Cardiac muscle cell (in vitro differentiated cells and primary cell): Measurements from ENCODE around the gene RGMA. TPM values are rescaled to one million over a fixed set of nuclear protein-coding genes. Genes with fewer than 3 reads are reported as not detected.

Experiments
- DNase-seq, 2 donors: peaks; one replicate each; pipeline versions ENCODE4 v3.0.0 to v3.0.0-alpha.2; 2010 to 2017; ENCODE audit warnings: low read depth in 1 of 2, low spot score in 1 of 2
- H3K27ac ChIP-seq: fragments of 200-600 bp; sonication (generic); 2 replicates; pipeline ENCODE4 v1.5.1; 2016
- H3K27me3 ChIP-seq: fragments of 200-600 bp; sonication (generic); 2 replicates; pipeline ENCODE4 v1.6.0; 2016; ENCODE audit warnings: control low read depth
- H3K36me3 ChIP-seq: fragments of 200-600 bp; sonication (generic); 2 replicates; pipeline ENCODE4 v1.5.1; 2016; ENCODE audit warnings: control low read depth
- H3K4me1 ChIP-seq: fragments of 200-600 bp; sonication (generic); 2 replicates; pipeline ENCODE4 v1.8.1; 2017; ENCODE audit warnings: low read depth, mild to moderate bottlenecking, mixed run types
- H3K4me3 ChIP-seq: fragments of 200-600 bp; sonication (generic); 2 replicates; pipeline ENCODE4 v1.5.1; 2016; ENCODE audit warnings: mild to moderate bottlenecking
- H3K9me3 ChIP-seq: fragments of 200-600 bp; sonication (generic); 2 replicates; pipeline ENCODE4 v1.5.1; 2017; ENCODE audit warnings: low read depth, mild to moderate bottlenecking, control low read depth
- CTCF ChIP-seq: IDR thresholded peaks from 2 replicates; pipeline ENCODE4 v1.5.1; 2012; ENCODE audit warnings: low read depth, mild to moderate bottlenecking, low read length
- polyA plus RNA-seq: library from polyadenylated mRNA; unstranded; fragments of >200 nt; fragmentation: Nextera tagmentation; extraction: Ambion mirVana; gene quantifications from 2 replicates; pipeline ENCODE4 v1.2.1, GENCODE V29; 2016
- total RNA-seq: library from RNA; depleted of rRNA; stranded (reverse); fragments of >200 nt; gene quantifications from 2 replicates; pipeline ENCODE4 v1.2.3, GENCODE V29; 2016

Gene RGMA
- total and polyA plus RNA-seq, 2 experiments from 2014 or later, result 1.0 to 4.8 TPM

GRCh38 chr15:93076875-93077274 is 12.1 kb downstream of the RGMA start:
- no peak for DNase-seq
- TF ChIP-seq CTCF, result no peak
- no peaks in the 10 kb centered on the region for H3K4me1 ChIP-seq
- no peaks in the 10 kb centered on the region for H3K36me3 ChIP-seq
- no peaks in the 10 kb centered on the region for H3K9me3 ChIP-seq
- no peak overlapping the region for H3K4me3 ChIP-seq
- no peak overlapping the region for H3K27ac ChIP-seq
- H3K27me3 ChIP-seq, result peaks cover 74% of the 10 kb centered on the region

GRCh38 chr15:93076217-93076616 is 12.8 kb downstream of the RGMA start:
- H3K4me1 ChIP-seq, result peaks cover 5% of the 10 kb centered on the region
- no peak overlapping the region for H3K27ac ChIP-seq
- no peak for TF ChIP-seq CTCF
- H3K36me3 ChIP-seq, result no peaks in the 10 kb centered on the region
- no peak overlapping the region for H3K4me3 ChIP-seq
- no peaks in the 10 kb centered on the region for H3K9me3 ChIP-seq
- no peak for DNase-seq
- peaks cover 75% of the 10 kb centered on the region for H3K27me3 ChIP-seq

- Histone ChIP-seq H3K27me3 (peaks cover 70% of the 10 kb centered on the region), H3K4me3 (no peak overlapping the region), H3K36me3 (no peaks in the 10 kb centered on the region), H3K27ac (no peak overlapping the region), H3K9me3 (no peaks in the 10 kb centered on the region), H3K4me1 (peaks cover 9% of the 10 kb centered on the region)
- DNase-seq, result no peak
- no peak for TF ChIP-seq CTCF
Observed at GRCh38 chr15:93074599-93074998, 14.4 kb downstream of the RGMA start.

- Histone ChIP-seq H3K36me3 (no peaks in the 10 kb centered on the region), H3K4me3 (peak overlapping the region; percentile 87), H3K27ac (no peak overlapping the region), H3K27me3 (peaks cover 61% of the 10 kb centered on the region), H3K4me1 (peaks cover 9% of the 10 kb centered on the region), H3K9me3 (no peaks in the 10 kb centered on the region)
- DNase-seq, result no peak
- no peak for TF ChIP-seq CTCF
Observed at GRCh38 chr15:93073465-93073952, 15.5 kb downstream of the RGMA start.

DNA sequence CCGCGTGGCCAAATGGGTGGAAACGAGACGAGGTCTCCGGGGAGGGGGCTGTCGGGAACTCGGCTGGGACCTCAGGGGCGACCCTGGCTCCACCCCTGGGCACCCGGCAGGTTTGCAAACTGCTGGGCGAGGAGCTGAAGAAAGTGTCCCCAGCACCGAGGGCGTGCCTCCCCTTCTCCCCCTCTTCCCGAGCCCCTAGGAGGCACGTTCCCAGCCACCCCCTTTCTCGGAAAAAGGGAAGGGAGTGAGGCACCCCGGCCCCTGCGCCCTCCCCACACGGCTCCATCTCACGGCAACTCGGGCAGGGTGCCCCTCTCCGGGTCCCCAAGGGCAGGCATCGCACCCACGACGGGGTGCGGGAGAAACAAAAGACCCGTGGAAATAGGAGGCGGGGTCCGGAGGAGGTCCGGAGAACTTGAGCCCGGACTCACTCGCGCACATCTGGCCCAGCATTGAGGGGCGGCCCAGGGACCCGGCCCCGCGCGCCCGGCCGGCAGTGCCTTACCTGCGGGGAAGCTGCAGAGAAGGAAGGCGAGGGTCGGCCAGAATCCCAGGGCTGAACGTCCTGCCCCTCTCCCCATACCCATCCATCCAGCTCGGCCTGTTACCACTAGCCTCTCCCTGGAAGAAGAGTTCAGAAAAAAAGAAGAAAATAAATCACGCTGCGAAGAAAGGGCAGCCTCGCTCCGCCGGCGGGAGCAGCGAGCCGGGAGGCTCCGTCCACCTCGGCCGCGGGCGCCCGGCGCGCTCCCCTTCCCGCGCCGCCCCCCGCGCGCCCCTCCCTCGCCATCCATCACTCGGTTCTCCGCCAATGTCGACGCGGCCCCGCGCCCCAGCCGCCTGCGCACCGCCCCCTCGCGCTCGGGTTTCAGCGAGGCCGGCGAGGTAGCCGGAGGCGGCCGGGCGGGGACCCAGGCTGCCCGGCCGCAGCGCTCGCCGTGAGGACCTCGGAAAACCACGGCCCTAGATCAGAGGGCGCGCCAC is 16.3 kb downstream of the RGMA start:
- Histone ChIP-seq H3K36me3 (no peaks in the 10 kb centered on the region), H3K4me3 (peak overlapping the region; percentile 87), H3K27me3 (peaks cover 54% of the 10 kb centered on the region), H3K9me3 (no peaks in the 10 kb centered on the region), H3K27ac (no peak overlapping the region), H3K4me1 (peaks cover 9% of the 10 kb centered on the region)
- no peak for TF ChIP-seq CTCF
- DNase-seq, result peak; percentile 85 to 95
